Myometrial cell (primary cell): Measurements from ENCODE around the gene SUV39H2. TPM values are rescaled to one million over a fixed set of nuclear protein-coding genes. Genes with fewer than 3 reads are reported as not detected.

Experiments
- total RNA-seq: library from RNA; depleted of rRNA; stranded (reverse); fragments of >200 nt; gene quantifications from 2 replicates; pipeline ENCODE4 v1.2.3, GENCODE V29; 2015

SUV39H2 gene
- 9.6 and 14.4 TPM in 2 replicates for total RNA-seq

GRCh38 chr10:14878266-14879123 lies at the start of gene SUV39H2:
TSS of gene SUV39H2 (plus strand) at chr10:14878866. CDS start at chr10:14878889, 23 bp downstream.

GRCh38 chr10:14837757-14838581 lies 40.7 kb upstream of the SUV39H2 start, which contains the start of the genes CDNF, HSPA14 and MSANTD7:
TSS of gene CDNF (minus strand) at chr10:14838037. CDS start at chr10:14837946, 91 bp downstream.
TSS of gene HSPA14 (plus strand) at chr10:14838306. CDS start at chr10:14838403, 97 bp downstream.
TSS of gene MSANTD7 (plus strand) at chr10:14838306. CDS start at chr10:14842285, 3,979 bp downstream.

Other genes starting within 250 kb of the SUV39H2 start
- 7.2 and 9.6 TPM in 2 replicates for gene FAM107B, start 104.0 kb upstream of the SUV39H2 start, total RNA-seq
- 0.86 and 3.0 TPM in 2 replicates for gene CDNF, start 40.8 kb upstream of the SUV39H2 start, total RNA-seq
- 11.2 and 12.1 TPM in 2 replicates for gene HSPA14, start 40.6 kb upstream of the SUV39H2 start, total RNA-seq
- gene MSANTD7, start 40.6 kb upstream of the SUV39H2 start, total RNA-seq: 6.3 and 8.2 TPM in 2 replicates
- gene DCLRE1C, start 75.2 kb downstream of the SUV39H2 start, total RNA-seq: 5.5 and 5.8 TPM in 2 replicates
- gene MEIG1, start 80.5 kb downstream of the SUV39H2 start, total RNA-seq: not detected in 2 replicates
- not detected in 2 replicates for gene OLAH, start 165.1 kb downstream of the SUV39H2 start, total RNA-seq
- gene ACBD7, start 209.9 kb downstream of the SUV39H2 start, total RNA-seq: 3.7 and 4.3 TPM in 2 replicates
- 8.1 and 14.0 TPM in 2 replicates for gene RPP38, start 218.5 kb downstream of the SUV39H2 start, total RNA-seq